Breast epithelium (tissue), 4 donors: ENCODE results near the gene CCDC117. TPM values are rescaled to one million over a fixed set of nuclear protein-coding genes. Genes with fewer than 3 reads are reported as not detected.
A peak's percentile ranks its signal among the peaks of the same experiment; 100 is the strongest.

Experiments
- DNase-seq, 2 donors: peaks; one replicate each; pipeline ENCODE4 v3.0.0-alpha.2; 2019; ENCODE audit warnings: low spot score in 2 of 2
- H3K27ac ChIP-seq, 2 donors: fragments of 200-600 bp; sonication (generic) in 1 of 2; one replicate each; pipeline ENCODE4 v1.5.1; 2016 to 2019; ENCODE audit warnings: mild to moderate bottlenecking in 1 of 2
- H3K27me3 ChIP-seq, 2 donors: fragments of 200-600 bp; sonication (generic) in 1 of 2; one replicate each; pipeline versions ENCODE4 v1.5.1 to v1.6.0; 2017 to 2019; ENCODE audit warnings: control low read depth in 1 of 2, mild to moderate bottlenecking in 1 of 2
- H3K36me3 ChIP-seq: fragments of 200-600 bp; one replicate; pipeline ENCODE4 v1.5.1; 2019
- H3K4me1 ChIP-seq, 2 donors: fragments of 200-600 bp; sonication (generic); one replicate each; pipeline ENCODE4 v1.5.1; 2016 to 2019; ENCODE audit warnings: control low read depth in 1 of 2
- H3K4me3 ChIP-seq, 3 donors: fragments of 200-600 bp; sonication (generic); 1 replicate in 2 of 3; 2 replicates in 1 of 3; pipeline ENCODE4 v1.5.1; 2016 to 2019; ENCODE audit warnings: mild to moderate bottlenecking in 3 of 3, moderate library complexity in 2 of 3
- H3K9me3 ChIP-seq, 2 donors: fragments of 200-600 bp; sonication (generic) in 1 of 2; one replicate each; pipeline ENCODE4 v1.5.1; 2016 to 2019; ENCODE audit warnings: control low read depth in 1 of 2
- CTCF ChIP-seq, 3 donors: fragments of 450-650 bp; IDR thresholded peaks; one replicate each; pipeline ENCODE4 v1.5.1; 2016 to 2017; ENCODE audit warnings: antibody characterized with exemption in 3 of 3, mild to moderate bottlenecking in 3 of 3, moderate library complexity in 3 of 3
- POLR2A ChIP-seq: fragments of 450-650 bp; IDR thresholded peaks from one replicate; pipeline ENCODE4 v1.6.1; 2016; ENCODE audit warnings: antibody characterized with exemption, mild to moderate bottlenecking, moderate library complexity
- POLR2AphosphoS5 ChIP-seq, 3 donors: sonication (generic); formaldehyde crosslinking; IDR thresholded peaks; one replicate each; pipeline ENCODE4 v1.6.1; 2017; ENCODE audit warnings: antibody characterized with exemption in 3 of 3
- intact Hi-C: fragments of 100-400 bp; cut with DNase I; formaldehyde crosslinking; loops from one replicate; pipeline ENCODE4 v1.15.1; 2023; ENCODE audit warnings: low total_unique reads
- total RNA-seq, 3 donors: library from RNA; depleted of rRNA; stranded (reverse); fragments of >200 nt; gene quantifications; one replicate each; pipeline ENCODE4 v1.1.0, GENCODE V29; 2016

The CCDC117 gene
- total RNA-seq = 10 to 100 TPM; 19.5 to 33.5 (median 23.9) TPM

- intact Hi-C loops = no loop called here
- TF ChIP-seq POLR2AphosphoS5 (IDR thresholded peaks at IDR 0.05) = peak; percentile 79 to 89 (median 85)
- TF ChIP-seq CTCF (IDR thresholded peaks at IDR 0.05) = peak in 1 of 3 donors; percentile 23
- peak; percentile 32 for TF ChIP-seq POLR2A
Observed at GRCh38 chr22:28772633-28773460, at the start of gene CCDC117. Gene CCDC117 (plus strand): TSS chr22:28772695. CDS start chr22:28772850, 155 bp downstream.

GRCh38 chr22:28728002-28728401 is 44.5 kb upstream of the CCDC117 start:
- H3K4me1 ChIP-seq = no peaks in the 10 kb centered on the region
- no peaks in the 10 kb centered on the region for H3K36me3 ChIP-seq
- DNase-seq = no peak
- TF ChIP-seq POLR2A = no peak
- no peak for TF ChIP-seq CTCF (IDR thresholded peaks at IDR 0.05)
- no peak for TF ChIP-seq POLR2AphosphoS5 (IDR thresholded peaks at IDR 0.05)
- no peak overlapping the region for H3K4me3 ChIP-seq
- H3K27ac ChIP-seq = no peak overlapping the region
- intact Hi-C loops = no loop called here
- H3K27me3 ChIP-seq = no peaks in the 10 kb centered on the region
- no peaks in the 10 kb centered on the region for H3K9me3 ChIP-seq

More at GRCh38 chr22:28772633-28773460, at the start of gene CCDC117:
- no peaks in the 10 kb centered on the region for H3K27me3 ChIP-seq
- peak within 1 kb of the TSS; percentile 87 to 96 (median 91) for H3K4me3 ChIP-seq
- H3K27ac ChIP-seq = peak within 1 kb of the TSS; percentile 96 to 100
- DNase-seq = peak; percentile 92
- no peaks in the 10 kb centered on the region for H3K4me1 ChIP-seq
- H3K9me3 ChIP-seq = no peaks in the 10 kb centered on the region
- no peaks in the 10 kb centered on the region for H3K36me3 ChIP-seq

GRCh38 chr22:28728621-28729313 is 43.7 kb upstream of the CCDC117 start:
- intact Hi-C loops = no loop called here
- TF ChIP-seq POLR2A = no peak
- no peak for TF ChIP-seq POLR2AphosphoS5 (IDR thresholded peaks at IDR 0.05)
- TF ChIP-seq CTCF (IDR thresholded peaks at IDR 0.05) = no peak
- DNase-seq = no peak

GRCh38 chr22:28730179-28730578 is 42.3 kb upstream of the CCDC117 start:
- H3K27me3 ChIP-seq = no peaks in the 10 kb centered on the region
- H3K4me1 ChIP-seq = no peaks in the 10 kb centered on the region
- H3K27ac ChIP-seq = no peak overlapping the region
- intact Hi-C loops = no loop called here
- DNase-seq = no peak
- no peak overlapping the region for H3K4me3 ChIP-seq
- TF ChIP-seq POLR2A = no peak
- no peak for TF ChIP-seq CTCF (IDR thresholded peaks at IDR 0.05)
- TF ChIP-seq POLR2AphosphoS5 (IDR thresholded peaks at IDR 0.05) = no peak
- no peaks in the 10 kb centered on the region for H3K9me3 ChIP-seq
- no peaks in the 10 kb centered on the region for H3K36me3 ChIP-seq

More at GRCh38 chr22:28728621-28729313, 43.7 kb upstream of the CCDC117 start:
- Histone ChIP-seq H3K9me3 (no peaks in the 10 kb centered on the region), H3K4me1 (no peaks in the 10 kb centered on the region), H3K4me3 (no peak overlapping the region), H3K36me3 (no peaks in the 10 kb centered on the region), H3K27me3 (no peaks in the 10 kb centered on the region), H3K27ac (no peak overlapping the region)

GRCh38 chr22:28734393-28734792 is 38.1 kb upstream of the CCDC117 start:
- no peak for DNase-seq
- no peak overlapping the region for H3K4me3 ChIP-seq
- intact Hi-C loops = no loop called here
- H3K36me3 ChIP-seq = no peaks in the 10 kb centered on the region
- no peaks in the 10 kb centered on the region for H3K27me3 ChIP-seq
- H3K9me3 ChIP-seq = no peaks in the 10 kb centered on the region
- H3K27ac ChIP-seq = no peak overlapping the region
- TF ChIP-seq POLR2A = no peak
- H3K4me1 ChIP-seq = no peaks in the 10 kb centered on the region
